K562 (cell line): ENCODE results near the gene COL9A2. TPM values are rescaled to one million over a fixed set of nuclear protein-coding genes. Genes with fewer than 3 reads are reported as not detected.

Source experiments
- ADNP ChIP-seq: fragments of 200-800 bp; sonication (Bioruptor generic); IDR thresholded peaks from 2 replicates; pipeline ENCODE4 v1.6.1; 2016; ENCODE audit warnings: missing genetic modification characterization, missing compliant biosample characterization
- BMI1 ChIP-seq: fragments of 150-350 bp; IDR thresholded peaks from 2 replicates; pipeline ENCODE4 v1.6.1; 2014; ENCODE audit warnings: low read length
- DLX4 ChIP-seq: fragments of 250-450 bp; sonication (Bioruptor Pico); IDR thresholded peaks from 2 replicates; pipeline ENCODE4 v1.6.1; 2021; ENCODE audit warnings: mild to moderate bottlenecking
- EP300 ChIP-seq: IDR thresholded peaks from 2 replicates; pipeline ENCODE4 v1.6.1; 2012; ENCODE audit warnings: low read length, improper control_type of control experiment
- FIP1L1 ChIP-seq: fragments of 200-400 bp; formaldehyde crosslinking; IDR thresholded peaks from 2 replicates; pipeline ENCODE4 v1.6.1; 2018; ENCODE audit warnings: mild to moderate bottlenecking, low read depth, low read length; ENCODE audit not compliant: poor library complexity, severe bottlenecking
- FOSL1 ChIP-seq: fragments of 200-800 bp; sonication (Bioruptor generic); conservative IDR thresholded peaks from 2 replicates; pipeline ENCODE4 v1.6.1; 2016; ENCODE audit warnings: missing genetic modification characterization, missing compliant biosample characterization
- KDM5B ChIP-seq: fragments of 200-600 bp; sonication (generic); IDR thresholded peaks from 2 replicates; pipeline ENCODE4 v1.6.1; 2012; ENCODE audit warnings: low read depth, mild to moderate bottlenecking, moderate library complexity, low read length, control low read depth, inconsistent platforms; ENCODE audit not compliant: insufficient replicate concordance
- MIER1 ChIP-seq: fragments of 450-650 bp; IDR thresholded peaks from 2 replicates; pipeline ENCODE4 v1.6.1; 2016; ENCODE audit warnings: antibody characterized with exemption, mild to moderate bottlenecking, low read depth
- MLLT1 ChIP-seq, 2 experiments: fragments of 450-650 bp; IDR thresholded peaks; 2 replicates each; pipeline ENCODE4 v1.6.1; 2016
- NFE2 ChIP-seq: IDR thresholded peaks from 2 replicates; pipeline ENCODE4 v1.6.1; 2014; ENCODE audit warnings: antibody characterized with exemption, low read depth
- POLR2AphosphoS2 ChIP-seq: IDR thresholded peaks from 2 replicates; pipeline ENCODE4 v1.6.1; 2012; ENCODE audit warnings: low read length, improper control_type of control experiment
- POLR2B ChIP-seq: fragments of 450-650 bp; IDR thresholded peaks from 2 replicates; pipeline ENCODE4 v1.6.1; 2018; ENCODE audit warnings: low read depth; ENCODE audit not compliant: partially characterized antibody
- POLR3G ChIP-seq: IDR thresholded peaks from 2 replicates; pipeline ENCODE4 v1.6.1; 2011; ENCODE audit not compliant: insufficient read length, insufficient replicate concordance; ENCODE audit errors: extremely low read depth
- RFX5 ChIP-seq: IDR thresholded peaks from 2 replicates; pipeline ENCODE4 v1.6.1; 2011; ENCODE audit warnings: low read depth, mild to moderate bottlenecking, improper control_type of control experiment, low read length
- SMAD2 ChIP-seq: fragments of 150-350 bp; IDR thresholded peaks from 2 replicates; pipeline ENCODE4 v1.6.1; 2014; ENCODE audit warnings: low read depth, mild to moderate bottlenecking, low read length
- SMARCA4 ChIP-seq: fragments of 450-650 bp; IDR thresholded peaks from 2 replicates; pipeline ENCODE4 v1.6.1; 2016
- SMARCC2 ChIP-seq: fragments of 450-650 bp; IDR thresholded peaks from 2 replicates; pipeline ENCODE4 v1.6.1; 2017; ENCODE audit warnings: antibody characterized with exemption, moderate library complexity, mild to moderate bottlenecking, low read depth
- SMC3 ChIP-seq: conservative IDR thresholded peaks from 2 replicates; pipeline ENCODE4 v1.6.1; 2011; ENCODE audit warnings: low read depth, low read length, improper control_type of control experiment; ENCODE audit not compliant: insufficient read depth
- SOX6 ChIP-seq: fragments of 450-650 bp; IDR thresholded peaks from 2 replicates; pipeline ENCODE4 v1.6.1; 2014; ENCODE audit warnings: mild to moderate bottlenecking
- TAF7 ChIP-seq: fragments of 450-650 bp; IDR thresholded peaks from 2 replicates; pipeline ENCODE4 v1.6.1; 2016; ENCODE audit warnings: missing genetic modification characterization, missing compliant biosample characterization
- ZNF79 ChIP-seq: fragments of 250-450 bp; sonication (Bioruptor Pico); IDR thresholded peaks from 2 replicates; pipeline ENCODE4 v1.4.0; 2020; ENCODE audit warnings: low read depth, mild to moderate bottlenecking, moderate library complexity
- polyA plus RNA-seq, 8 experiments: library from polyadenylated mRNA; depleted of rRNA in 4 of 8; stranded (reverse) in 5 of 8; unstranded in 3 of 8; fragments of >200 nt; fragmentation: Nextera tagmentation in 2 of 8; fragmentation: Illumina TruSeq in 1 of 8; extraction: Ambion mirVana in 2 of 8; extraction: Trizol in 1 of 8; gene quantifications; 2 replicates each; pipeline versions ENCODE4 v1.2.1 to v1.2.3, GENCODE V29; 2011 to 2014; ENCODE audit warnings: inconsistent platforms in 1 of 8, missing spikeins in 1 of 8
- total RNA-seq, 7 experiments: library from RNA; depleted of rRNA in 6 of 7; stranded (reverse); fragments of >200 nt in 6 of 7; fragmentation: Illumina TruSeq in 2 of 7; extraction: Trizol in 2 of 7; gene quantifications; 2 replicates each; pipeline versions ENCODE4 v1.2.1 to v1.2.3, GENCODE V29; 2011 to 2021; ENCODE audit warnings: low replicate concordance in 1 of 7
- TF ChIP-seq, protein P1 (sequence below): fragments of 150-350 bp; conservative IDR thresholded peaks from 2 replicates; pipeline ENCODE4 v1.6.1; 2014; ENCODE audit warnings: low read length
- TF ChIP-seq, protein P2 (sequence below): fragments of 450-650 bp; IDR thresholded peaks from 2 replicates; pipeline ENCODE4 v1.6.1; 2016; ENCODE audit warnings: antibody characterized with exemption
- TF ChIP-seq, protein P3 (sequence below): sonication (generic); formaldehyde crosslinking; IDR thresholded peaks from 2 replicates; pipeline ENCODE4 v1.9.0; 2022; ENCODE audit warnings: mild to moderate bottlenecking, missing genetic modification reagents

Gene COL9A2
- total and polyA plus RNA-seq, 9 of the 15 experiments (the other 6 are each of a cell fraction or from before 2014, with no cell fraction given): 0.03 to 2.2 (median 0.31) TPM

GRCh38 chr1:40318970-40319621, 2.0 kb upstream of the COL9A2 start (continued):
- TF ChIP-seq ZNF79 (CRISPR knock-in tag) (no peak), DLX4 (CRISPR knock-in tag) (no peak), SMARCA4 (0 out of 2 replicates have a peak, but pooled peaks have one; percentile 26), SMARCC2 (no peak), POLR2B (no peak), MLLT1 (IDR thresholded peaks at IDR 0.05) (peak in 1 of 2 experiments; percentile 78; a peak in 2 of 4 replicates), FIP1L1 (no peak), EP300 (no peak), FOSL1 (tag) (peak; percentile 58; the same call in 1 of the 2 replicates), POLR2AphosphoS2 (no peak), NFE2 (0 out of 2 replicates have a peak, but pooled peaks have one; percentile 10), RFX5 (no peak), POLR3G (no peak), SMC3 (no peak), KDM5B (no peak), MIER1 (no peak), TAF7 (tag) (no peak), SOX6 (peak; percentile 90), BMI1 (no peak), ADNP (tag) (no peak), SMAD2 (no peak)
- TF ChIP-seq, protein P1, sequence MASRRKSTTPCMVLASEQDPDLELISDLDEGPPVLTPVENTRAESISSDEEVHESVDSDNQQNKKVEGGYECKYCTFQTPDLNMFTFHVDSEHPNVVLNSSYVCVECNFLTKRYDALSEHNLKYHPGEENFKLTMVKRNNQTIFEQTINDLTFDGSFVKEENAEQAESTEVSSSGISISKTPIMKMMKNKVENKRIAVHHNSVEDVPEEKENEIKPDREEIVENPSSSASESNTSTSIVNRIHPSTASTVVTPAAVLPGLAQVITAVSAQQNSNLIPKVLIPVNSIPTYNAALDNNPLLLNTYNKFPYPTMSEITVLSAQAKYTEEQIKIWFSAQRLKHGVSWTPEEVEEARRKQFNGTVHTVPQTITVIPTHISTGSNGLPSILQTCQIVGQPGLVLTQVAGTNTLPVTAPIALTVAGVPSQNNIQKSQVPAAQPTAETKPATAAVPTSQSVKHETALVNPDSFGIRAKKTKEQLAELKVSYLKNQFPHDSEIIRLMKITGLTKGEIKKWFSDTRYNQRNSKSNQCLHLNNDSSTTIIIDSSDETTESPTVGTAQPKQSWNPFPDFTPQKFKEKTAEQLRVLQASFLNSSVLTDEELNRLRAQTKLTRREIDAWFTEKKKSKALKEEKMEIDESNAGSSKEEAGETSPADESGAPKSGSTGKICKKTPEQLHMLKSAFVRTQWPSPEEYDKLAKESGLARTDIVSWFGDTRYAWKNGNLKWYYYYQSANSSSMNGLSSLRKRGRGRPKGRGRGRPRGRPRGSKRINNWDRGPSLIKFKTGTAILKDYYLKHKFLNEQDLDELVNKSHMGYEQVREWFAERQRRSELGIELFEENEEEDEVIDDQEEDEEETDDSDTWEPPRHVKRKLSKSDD: no peak
- TF ChIP-seq, protein P2, sequence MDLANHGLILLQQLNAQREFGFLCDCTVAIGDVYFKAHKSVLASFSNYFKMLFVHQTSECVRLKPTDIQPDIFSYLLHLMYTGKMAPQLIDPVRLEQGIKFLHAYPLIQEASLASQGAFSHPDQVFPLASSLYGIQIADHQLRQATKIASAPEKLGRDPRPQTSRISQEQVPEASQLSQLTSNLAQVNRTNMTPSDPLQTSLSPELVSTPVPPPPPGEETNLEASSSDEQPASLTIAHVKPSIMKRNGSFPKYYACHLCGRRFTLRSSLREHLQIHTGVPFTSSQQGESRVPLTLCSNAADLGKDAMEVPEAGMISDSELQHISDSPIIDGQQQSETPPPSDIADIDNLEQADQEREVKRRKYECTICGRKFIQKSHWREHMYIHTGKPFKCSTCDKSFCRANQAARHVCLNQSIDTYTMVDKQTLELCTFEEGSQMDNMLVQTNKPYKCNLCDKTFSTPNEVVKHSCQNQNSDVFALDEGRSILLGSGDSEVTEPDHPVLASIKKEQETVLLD: no peak
- TF ChIP-seq, protein P3, sequence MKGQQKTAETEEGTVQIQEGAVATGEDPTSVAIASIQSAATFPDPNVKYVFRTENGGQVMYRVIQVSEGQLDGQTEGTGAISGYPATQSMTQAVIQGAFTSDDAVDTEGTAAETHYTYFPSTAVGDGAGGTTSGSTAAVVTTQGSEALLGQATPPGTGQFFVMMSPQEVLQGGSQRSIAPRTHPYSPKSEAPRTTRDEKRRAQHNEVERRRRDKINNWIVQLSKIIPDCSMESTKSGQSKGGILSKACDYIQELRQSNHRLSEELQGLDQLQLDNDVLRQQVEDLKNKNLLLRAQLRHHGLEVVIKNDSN: no peak
